ENCODE measurements around the gene CD244. TPM values are rescaled to one million over a fixed set of nuclear protein-coding genes. Genes with fewer than 3 reads are reported as not detected.
"Not testable (repeated sequence)": the region's sequence is repeated elsewhere in the genome, so short reads cannot be mapped to it uniquely, and the experiment has no call there.

CD244 gene
- total and polyA plus RNA-seq, 9 donors: 0.13 to 1.3 (median 0.30) TPM

DNA sequence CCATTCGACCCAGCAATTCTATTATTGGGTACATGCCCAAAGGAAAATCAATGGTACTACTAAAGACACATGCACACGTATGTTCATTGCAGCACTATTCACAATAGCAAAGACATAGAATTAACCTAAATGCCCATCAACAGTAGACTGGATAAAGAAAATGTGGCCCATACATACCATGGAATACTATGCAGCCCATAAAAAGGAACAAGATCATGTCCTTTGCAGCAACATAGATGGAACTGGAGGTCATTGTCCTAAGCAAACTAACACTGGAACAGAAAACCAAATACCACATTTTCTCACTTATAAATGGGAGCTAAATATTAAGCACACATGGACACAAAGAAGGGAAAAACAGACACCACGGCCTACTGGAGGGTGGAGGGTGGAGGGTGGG, 38.0 kb upstream of the CD244 start:
- H3K27me3 ChIP-seq (ENCODE audit: control insufficient read depth, insufficient read depth, low read length); H3K36me3 ChIP-seq (ENCODE audit: control insufficient read depth, insufficient read depth, low read length); H3K27ac ChIP-seq (ENCODE audit: low read length); H3K4me3 ChIP-seq (ENCODE audit: low read length); H3K4me1 ChIP-seq (ENCODE audit: control insufficient read depth, insufficient read depth, low read length); H3K9me3 ChIP-seq (replicated peaks; ENCODE audit: control insufficient read depth, low read depth, low read length); DNase-seq: not testable (repeated sequence)
- 60% methylated on average over 1 of the region's 3 CpGs for WGBS (ENCODE audit: insufficient coverage)

DNA sequence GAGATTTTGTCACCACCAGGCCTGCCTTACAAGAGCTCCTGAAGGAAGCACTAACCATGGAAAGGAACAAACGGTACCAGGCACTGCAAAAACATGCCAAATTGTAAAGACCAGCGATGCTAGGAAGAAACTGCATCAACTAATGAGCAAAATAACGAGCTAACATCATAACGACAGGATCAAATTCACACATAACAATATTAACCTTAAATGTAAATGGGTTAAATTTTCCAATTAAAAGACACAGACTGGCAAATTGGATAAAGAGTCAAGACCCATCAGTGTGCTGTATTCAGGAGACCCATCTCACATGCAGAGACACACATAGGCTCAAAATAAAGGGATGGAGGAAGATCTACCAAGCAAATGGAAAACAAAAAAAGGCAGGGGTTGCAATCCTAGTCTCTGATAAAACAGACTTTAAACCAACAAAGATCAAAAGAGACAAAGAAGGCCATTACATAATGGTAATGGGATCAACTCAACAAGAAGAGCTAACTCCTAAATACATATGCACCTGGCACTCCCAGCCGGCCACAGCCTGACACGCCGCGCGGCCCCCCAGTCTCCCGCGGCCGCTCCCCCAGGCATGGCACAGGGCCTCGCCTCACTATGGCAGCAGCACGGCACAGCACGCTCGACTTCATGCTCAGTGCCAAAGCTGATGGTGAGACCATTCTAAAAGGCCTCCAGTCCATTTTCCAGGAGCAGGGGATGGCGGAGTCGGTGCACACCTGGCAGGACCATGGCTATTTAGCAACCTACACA, 31.9 kb upstream of the CD244 start:
- not testable (repeated sequence) for H3K27me3 ChIP-seq (ENCODE audit: control insufficient read depth, insufficient read depth, low read length); H3K4me3 ChIP-seq (ENCODE audit: low read length); DNase-seq; H3K36me3 ChIP-seq (ENCODE audit: control insufficient read depth, insufficient read depth, low read length); H3K4me1 ChIP-seq (ENCODE audit: control insufficient read depth, insufficient read depth, low read length); H3K27ac ChIP-seq (ENCODE audit: low read length); H3K9me3 ChIP-seq (replicated peaks; ENCODE audit: control insufficient read depth, low read depth, low read length)
- 95% methylated on average over 11 of the region's 18 CpGs for WGBS (ENCODE audit: insufficient coverage)

DNA sequence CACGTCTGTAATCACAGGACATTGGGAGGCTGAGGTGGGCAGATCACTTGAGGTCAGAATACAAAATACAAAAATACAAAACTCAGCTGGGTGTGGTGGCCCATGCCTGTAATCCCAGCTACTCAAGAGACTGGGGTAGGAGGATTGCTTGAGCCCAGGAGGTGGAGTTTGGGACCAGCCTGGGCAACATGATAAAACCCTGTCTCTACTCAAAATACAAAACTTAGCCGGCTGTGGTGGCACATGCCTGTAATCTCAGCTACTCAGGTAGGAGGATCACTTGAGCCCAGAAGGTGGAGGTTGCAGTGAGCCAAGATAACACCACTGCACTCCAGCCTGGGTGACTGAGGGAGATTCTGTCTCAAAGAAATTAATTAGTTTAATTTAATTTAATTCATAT, 28.8 kb upstream of the CD244 start:
- no peak for DNase-seq
- no peaks in the 10 kb centered on the region for H3K36me3 ChIP-seq (ENCODE audit: control insufficient read depth, insufficient read depth, low read length)
- H3K27me3 ChIP-seq (ENCODE audit: control insufficient read depth, insufficient read depth, low read length): no peaks in the 10 kb centered on the region

DNA sequence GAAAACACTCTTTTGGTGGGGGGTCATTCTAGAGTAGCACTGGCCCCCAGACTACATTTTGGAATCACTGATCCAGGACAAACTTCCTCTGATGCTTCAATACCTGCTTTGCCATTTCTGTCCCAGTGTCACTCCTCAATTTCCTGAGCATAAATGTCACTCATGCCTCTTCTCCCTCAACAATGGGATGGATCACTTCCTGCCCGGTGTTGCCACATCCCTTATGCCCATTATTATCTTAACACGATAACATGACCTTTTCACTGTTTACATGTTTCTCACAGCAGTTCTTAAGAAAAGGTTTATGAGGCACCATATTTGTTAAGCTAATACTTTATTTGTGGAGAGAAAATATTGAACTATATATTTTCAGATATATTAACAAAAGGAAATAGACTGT, 26.2 kb upstream of the CD244 start:
- no peaks in the 10 kb centered on the region for H3K9me3 ChIP-seq (replicated peaks; ENCODE audit: control insufficient read depth, low read depth, low read length)
- no peak for DNase-seq
- no CpG with 5 or more reads among the region's 2 CpGs for WGBS (ENCODE audit: insufficient coverage)
- H3K27ac ChIP-seq (ENCODE audit: low read length): no peak overlapping the region
- H3K4me3 ChIP-seq (ENCODE audit: low read length): no peak overlapping the region
- H3K27me3 ChIP-seq (ENCODE audit: control insufficient read depth, insufficient read depth, low read length): no peaks in the 10 kb centered on the region
- H3K36me3 ChIP-seq (ENCODE audit: control insufficient read depth, insufficient read depth, low read length): no peaks in the 10 kb centered on the region
- H3K4me1 ChIP-seq (ENCODE audit: control insufficient read depth, insufficient read depth, low read length): no peaks in the 10 kb centered on the region

More for the DNA sequence above, 28.8 kb upstream of the CD244 start:
- no CpG with 5 or more reads among the region's 2 CpGs for WGBS (ENCODE audit: insufficient coverage)
- Histone ChIP-seq H3K9me3 (replicated peaks; ENCODE audit: control insufficient read depth, low read depth, low read length) (no peaks in the 10 kb centered on the region), H3K4me1 (ENCODE audit: control insufficient read depth, insufficient read depth, low read length) (no peaks in the 10 kb centered on the region), H3K4me3 (ENCODE audit: low read length) (no peak overlapping the region), H3K27ac (ENCODE audit: low read length) (no peak overlapping the region)

DNA sequence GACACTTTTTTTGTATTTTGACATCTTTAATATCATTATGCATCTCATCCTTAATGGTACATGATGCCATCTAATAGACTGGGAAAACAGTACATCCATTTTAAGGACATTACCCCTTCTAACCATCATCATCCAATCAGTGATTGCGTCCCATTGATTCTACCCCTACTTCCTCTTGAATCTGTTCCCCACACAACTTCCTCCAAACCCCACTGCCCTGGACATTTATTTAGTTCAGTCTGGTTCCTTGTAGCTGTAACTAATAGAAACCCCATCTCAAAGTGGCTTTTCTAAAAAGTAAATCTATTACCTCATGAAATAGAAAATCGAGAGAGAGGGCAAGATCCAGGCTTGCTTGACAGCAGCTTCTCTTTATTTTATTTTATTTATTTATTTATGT, 24.4 kb upstream of the CD244 start:
- Histone ChIP-seq H3K27me3 (ENCODE audit: control insufficient read depth, insufficient read depth, low read length) (no peaks in the 10 kb centered on the region), H3K4me3 (ENCODE audit: low read length) (no peak overlapping the region), H3K9me3 (replicated peaks; ENCODE audit: control insufficient read depth, low read depth, low read length) (no peaks in the 10 kb centered on the region), H3K27ac (ENCODE audit: low read length) (no peak overlapping the region), H3K4me1 (ENCODE audit: control insufficient read depth, insufficient read depth, low read length) (no peaks in the 10 kb centered on the region), H3K36me3 (ENCODE audit: control insufficient read depth, insufficient read depth, low read length) (no peaks in the 10 kb centered on the region)
- 100% methylated on average over 1 of the region's 2 CpGs for WGBS (ENCODE audit: insufficient coverage)
- DNase-seq: no peak

DNA sequence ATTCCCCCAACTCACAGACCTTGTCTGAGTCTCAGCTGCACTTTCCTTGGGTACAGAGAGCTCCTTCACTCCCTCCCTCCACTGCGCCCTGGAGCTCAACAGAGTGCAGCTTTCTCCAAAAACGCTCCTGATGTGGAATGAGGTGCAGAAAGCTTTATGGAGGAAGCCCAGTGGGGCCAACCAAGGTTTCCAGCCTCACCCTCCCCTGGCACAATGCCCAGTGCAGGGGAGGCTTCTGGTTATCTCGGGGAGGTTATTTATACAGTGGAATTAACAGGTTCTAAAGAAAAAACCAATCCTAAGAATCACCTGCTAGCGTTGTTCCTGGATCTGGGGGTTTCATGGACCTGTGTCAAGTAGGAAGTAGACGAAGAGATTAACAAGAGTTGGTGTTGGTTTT, 22.4 kb upstream of the CD244 start, which contains the start of gene ITLN1:
Gene ITLN1 (minus strand): TSS at position 139 of the 400 bp plus-strand sequence. CDS start 303 bp downstream, outside the sequence.
- H3K9me3 ChIP-seq (replicated peaks; ENCODE audit: control insufficient read depth, low read depth, low read length): no peaks in the 10 kb centered on the region
- no peaks in the 10 kb centered on the region for H3K4me1 ChIP-seq (ENCODE audit: control insufficient read depth, insufficient read depth, low read length)
- no peak within 1 kb of the TSS for H3K27ac ChIP-seq (ENCODE audit: low read length)
- no peaks in the 10 kb centered on the region for H3K27me3 ChIP-seq (ENCODE audit: control insufficient read depth, insufficient read depth, low read length)
- no peak within 1 kb of the TSS for H3K4me3 ChIP-seq (ENCODE audit: low read length)
- no peak for DNase-seq
- WGBS (ENCODE audit: insufficient coverage): no CpG with 5 or more reads among the region's 5 CpGs
- no peaks in the 10 kb centered on the region for H3K36me3 ChIP-seq (ENCODE audit: control insufficient read depth, insufficient read depth, low read length)

DNA sequence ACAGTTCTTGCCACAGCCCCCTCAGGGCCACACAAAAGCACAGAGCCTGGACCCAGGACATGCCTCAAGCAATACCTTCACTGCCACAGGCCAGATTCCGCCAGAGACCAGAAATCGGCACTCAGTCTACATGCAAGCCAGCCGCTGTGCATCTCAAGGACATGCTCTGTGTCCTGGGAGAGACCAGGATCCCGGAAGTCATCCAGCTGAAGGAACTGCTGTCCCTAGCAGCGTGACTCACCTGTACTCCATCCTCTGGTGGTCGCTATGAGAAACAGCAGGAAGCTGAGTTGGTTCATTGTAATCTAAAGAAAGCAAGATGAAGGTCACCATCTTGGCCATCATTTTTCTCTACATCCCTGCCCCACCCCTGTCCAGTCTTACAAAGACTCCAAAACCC, 21.9 kb upstream of the CD244 start:
- Histone ChIP-seq H3K27me3 (ENCODE audit: control insufficient read depth, insufficient read depth, low read length) (no peaks in the 10 kb centered on the region), H3K9me3 (replicated peaks; ENCODE audit: control insufficient read depth, low read depth, low read length) (no peaks in the 10 kb centered on the region), H3K27ac (ENCODE audit: low read length) (no peak overlapping the region), H3K36me3 (ENCODE audit: control insufficient read depth, insufficient read depth, low read length) (no peaks in the 10 kb centered on the region), H3K4me3 (ENCODE audit: low read length) (no peak overlapping the region), H3K4me1 (ENCODE audit: control insufficient read depth, insufficient read depth, low read length) (no peaks in the 10 kb centered on the region)
- DNase-seq: no peak
- 79% methylated on average over 2 of the region's 6 CpGs for WGBS (ENCODE audit: insufficient coverage)

DNA sequence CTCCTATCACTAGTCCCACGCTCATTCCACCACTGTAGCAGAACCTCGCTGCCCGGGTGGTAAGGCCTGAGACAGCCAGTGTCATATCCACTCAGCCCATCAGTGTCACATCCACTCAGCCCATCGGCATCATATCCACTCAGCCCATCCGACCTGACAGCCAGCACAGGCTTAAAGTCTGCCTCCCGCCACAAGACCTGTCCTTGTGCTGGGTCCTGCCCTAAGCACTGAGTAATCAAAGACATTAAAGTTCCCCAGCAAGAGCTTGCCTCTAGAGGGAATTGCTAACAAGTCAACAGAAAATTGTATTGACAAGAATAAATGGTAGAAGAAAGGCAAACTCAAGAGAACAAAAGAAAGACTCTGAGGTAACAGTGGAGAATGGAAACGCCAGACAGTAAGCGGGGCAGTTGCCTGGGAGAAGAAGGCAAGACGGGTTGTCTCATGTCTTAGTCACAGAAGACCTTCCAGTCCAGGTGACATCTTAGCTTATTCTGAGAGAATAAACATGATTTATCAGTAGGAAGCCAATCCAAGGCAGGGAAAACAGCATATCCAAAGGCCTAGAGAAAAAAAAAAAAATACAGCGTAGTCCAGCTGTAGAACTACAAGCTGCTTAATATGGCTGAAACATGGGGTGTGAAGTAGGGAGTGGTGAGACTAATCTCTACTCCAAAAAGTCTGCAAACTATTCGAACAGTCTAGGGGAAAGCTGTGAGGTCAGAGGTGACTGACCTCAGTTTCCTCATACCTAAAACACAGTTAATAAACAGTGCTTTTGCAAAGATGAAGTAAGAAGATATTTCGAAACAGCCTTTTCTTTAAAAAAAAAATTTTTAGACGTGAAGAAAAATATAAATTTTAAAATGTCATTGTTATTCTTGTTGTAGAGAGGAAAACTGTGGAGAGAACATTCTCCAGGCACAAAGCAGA, 21.2 kb upstream of the CD244 start:
- H3K27me3 ChIP-seq (ENCODE audit: control insufficient read depth, insufficient read depth, low read length): no peaks in the 10 kb centered on the region
- no peaks in the 10 kb centered on the region for H3K9me3 ChIP-seq (replicated peaks; ENCODE audit: control insufficient read depth, low read depth, low read length)
- DNase-seq: no peak
- WGBS (ENCODE audit: insufficient coverage): 86% methylated on average over 6 of the region's 13 CpGs
- H3K4me1 ChIP-seq (ENCODE audit: control insufficient read depth, insufficient read depth, low read length): no peaks in the 10 kb centered on the region
- no peaks in the 10 kb centered on the region for H3K36me3 ChIP-seq (ENCODE audit: control insufficient read depth, insufficient read depth, low read length)
- no peak overlapping the region for H3K4me3 ChIP-seq (ENCODE audit: low read length)
- H3K27ac ChIP-seq (ENCODE audit: low read length): no peak overlapping the region

DNA sequence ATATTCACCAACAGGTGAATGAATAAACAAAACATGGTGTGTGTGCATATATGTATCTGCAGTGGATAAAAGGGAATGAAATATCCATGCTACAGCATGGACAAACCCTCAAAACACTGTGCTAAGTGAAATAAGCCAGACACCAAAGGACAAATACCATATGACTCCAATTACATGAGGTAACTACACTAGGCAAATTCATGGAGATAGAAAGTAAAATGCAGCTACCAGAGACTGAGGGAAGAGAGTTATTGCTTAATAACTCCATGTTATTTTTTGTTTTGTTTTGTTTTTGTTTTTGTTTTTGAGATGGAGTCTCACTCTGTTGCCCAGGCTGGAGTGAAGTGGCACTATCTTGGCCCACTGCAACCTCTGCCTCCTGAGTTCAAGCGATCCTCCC, 19.9 kb upstream of the CD244 start:
- H3K4me1 ChIP-seq (ENCODE audit: control insufficient read depth, insufficient read depth, low read length): no peaks in the 10 kb centered on the region
- no CpG with 5 or more reads among the region's 1 CpG for WGBS (ENCODE audit: insufficient coverage)
- H3K9me3 ChIP-seq (replicated peaks; ENCODE audit: control insufficient read depth, low read depth, low read length): no peaks in the 10 kb centered on the region
- H3K27me3 ChIP-seq (ENCODE audit: control insufficient read depth, insufficient read depth, low read length): no peaks in the 10 kb centered on the region
- no peaks in the 10 kb centered on the region for H3K36me3 ChIP-seq (ENCODE audit: control insufficient read depth, insufficient read depth, low read length)
- no peak for DNase-seq
- no peak overlapping the region for H3K4me3 ChIP-seq (ENCODE audit: low read length)
- no peak overlapping the region for H3K27ac ChIP-seq (ENCODE audit: low read length)

DNA sequence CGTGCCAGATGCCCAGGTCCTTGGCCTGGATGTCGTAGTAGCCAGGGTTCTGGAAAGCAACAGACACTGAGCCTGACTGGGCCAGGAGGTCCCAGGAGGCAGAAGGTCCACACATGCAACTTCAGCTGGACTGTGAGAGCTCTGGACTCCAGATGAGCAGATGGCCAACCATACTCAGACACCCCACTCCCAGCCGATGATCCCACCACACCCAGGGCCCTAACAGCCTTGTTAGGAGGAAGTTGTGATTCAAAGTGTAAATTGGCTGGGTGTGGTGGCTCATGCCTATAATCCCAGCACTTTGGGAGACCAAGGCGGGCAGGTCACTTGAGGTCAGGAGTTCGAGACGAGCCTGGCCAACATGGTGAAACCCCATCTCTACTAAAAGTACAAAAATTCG, 18.6 kb upstream of the CD244 start:
- 77% methylated on average over 2 of the region's 7 CpGs for WGBS (ENCODE audit: insufficient coverage)
- not testable (repeated sequence) for H3K4me3 ChIP-seq (ENCODE audit: low read length); H3K27ac ChIP-seq (ENCODE audit: low read length); H3K4me1 ChIP-seq (ENCODE audit: control insufficient read depth, insufficient read depth, low read length); DNase-seq; H3K9me3 ChIP-seq (replicated peaks; ENCODE audit: control insufficient read depth, low read depth, low read length); H3K36me3 ChIP-seq (ENCODE audit: control insufficient read depth, insufficient read depth, low read length); H3K27me3 ChIP-seq (ENCODE audit: control insufficient read depth, insufficient read depth, low read length)
